ENCODE data around the gene DRAXIN.

DNA sequence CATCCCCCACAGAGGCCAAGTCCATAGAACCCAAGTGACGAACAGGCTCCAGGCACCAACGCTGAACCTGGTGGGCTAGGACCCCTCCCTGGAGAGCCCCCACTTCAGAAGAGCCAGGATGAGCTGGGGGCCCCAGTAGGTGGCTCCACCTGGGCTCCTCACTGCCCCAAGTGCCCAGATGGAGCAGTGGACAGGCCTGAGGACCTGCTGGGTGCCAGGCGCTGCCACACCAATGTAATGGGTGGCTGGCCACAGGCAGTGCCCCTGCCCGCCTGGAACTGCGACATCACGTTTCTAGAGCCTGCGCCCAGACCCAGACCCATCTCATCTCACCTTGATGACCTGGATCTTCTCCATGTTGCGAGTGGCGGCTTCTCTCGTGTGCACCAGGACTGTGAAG, 16.2 kb upstream of the DRAXIN start:
- TF ChIP-seq, protein P1, sequence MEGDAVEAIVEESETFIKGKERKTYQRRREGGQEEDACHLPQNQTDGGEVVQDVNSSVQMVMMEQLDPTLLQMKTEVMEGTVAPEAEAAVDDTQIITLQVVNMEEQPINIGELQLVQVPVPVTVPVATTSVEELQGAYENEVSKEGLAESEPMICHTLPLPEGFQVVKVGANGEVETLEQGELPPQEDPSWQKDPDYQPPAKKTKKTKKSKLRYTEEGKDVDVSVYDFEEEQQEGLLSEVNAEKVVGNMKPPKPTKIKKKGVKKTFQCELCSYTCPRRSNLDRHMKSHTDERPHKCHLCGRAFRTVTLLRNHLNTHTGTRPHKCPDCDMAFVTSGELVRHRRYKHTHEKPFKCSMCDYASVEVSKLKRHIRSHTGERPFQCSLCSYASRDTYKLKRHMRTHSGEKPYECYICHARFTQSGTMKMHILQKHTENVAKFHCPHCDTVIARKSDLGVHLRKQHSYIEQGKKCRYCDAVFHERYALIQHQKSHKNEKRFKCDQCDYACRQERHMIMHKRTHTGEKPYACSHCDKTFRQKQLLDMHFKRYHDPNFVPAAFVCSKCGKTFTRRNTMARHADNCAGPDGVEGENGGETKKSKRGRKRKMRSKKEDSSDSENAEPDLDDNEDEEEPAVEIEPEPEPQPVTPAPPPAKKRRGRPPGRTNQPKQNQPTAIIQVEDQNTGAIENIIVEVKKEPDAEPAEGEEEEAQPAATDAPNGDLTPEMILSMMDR (IDR thresholded peaks at IDR 0.05), result no peak
- TF ChIP-seq TAF1 (IDR thresholded peaks at IDR 0.05; ENCODE audit: borderline replicate concordance, low read depth, low read length) (no peak), IRF3 (IDR thresholded peaks at IDR 0.05; ENCODE audit: low read depth, low read length) (no peak)

Measured in SK-N-SH (cell line).